CD4-positive, alpha-beta T cell treated with Interferon alpha-2 for 1 hour (primary cell): ENCODE data around the gene GRIFIN.
"Not testable (repeated sequence)": the region's sequence is repeated elsewhere in the genome, so short reads cannot be mapped to it uniquely, and the experiment has no call there.

Source experiments
- DNase-seq, 2 donors: peaks; one replicate each; pipeline ENCODE4 v3.0.0-alpha.2; 2020 to 2022

Gene GRIFIN

DNA sequence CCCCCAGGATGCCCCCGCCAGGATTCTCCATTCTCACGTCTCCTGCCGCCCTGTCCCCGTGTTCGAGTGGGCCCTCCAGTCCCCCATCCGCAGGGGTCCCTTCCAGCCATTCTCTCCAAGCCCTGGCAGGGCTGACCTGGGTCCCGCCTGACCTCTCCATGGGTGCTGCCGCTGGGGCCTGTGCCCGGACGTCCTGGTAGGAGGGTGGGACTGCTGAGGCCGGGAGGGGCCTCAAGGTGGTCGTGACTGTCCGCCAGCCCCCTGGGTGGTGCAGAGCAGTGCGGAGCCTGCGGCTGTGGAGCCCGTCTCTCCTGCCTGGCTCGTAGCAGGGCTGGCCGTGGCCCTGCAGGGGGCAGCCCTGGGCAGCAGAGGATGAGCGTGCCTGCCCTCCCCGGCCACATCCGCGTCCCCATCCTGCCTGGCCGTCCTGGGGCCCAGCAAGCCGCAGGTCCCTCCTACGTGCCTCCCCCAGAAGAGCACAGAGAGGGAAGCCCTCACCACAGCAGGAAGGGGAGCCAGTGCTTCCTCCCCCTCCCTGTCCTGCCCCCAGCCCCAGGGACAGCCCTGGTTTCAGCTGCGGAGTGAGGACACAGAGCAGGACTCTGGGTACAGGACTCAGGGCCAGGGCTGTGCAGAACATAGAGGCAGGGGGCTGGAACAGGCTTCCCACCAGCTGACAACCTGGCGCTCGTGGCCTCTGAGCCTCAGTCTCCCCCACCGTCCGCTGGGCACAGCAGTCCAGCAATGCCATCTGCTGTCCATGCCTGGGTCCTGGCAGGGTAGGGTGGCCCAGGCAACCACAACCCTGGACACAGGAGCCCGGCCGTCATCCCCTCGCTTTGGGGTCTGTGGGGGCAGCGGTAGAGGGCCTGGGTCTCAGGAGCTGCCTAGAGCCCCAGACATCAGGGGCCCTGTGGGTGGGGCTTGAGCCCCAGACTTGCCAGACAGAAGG, 1.5 kb upstream of the GRIFIN start:
- DNase-seq, result peak; percentile 66 to 71

GRCh38 chr7:2476776-2477446, 713 bp upstream of the GRIFIN start:
- no peak for DNase-seq

DNA sequence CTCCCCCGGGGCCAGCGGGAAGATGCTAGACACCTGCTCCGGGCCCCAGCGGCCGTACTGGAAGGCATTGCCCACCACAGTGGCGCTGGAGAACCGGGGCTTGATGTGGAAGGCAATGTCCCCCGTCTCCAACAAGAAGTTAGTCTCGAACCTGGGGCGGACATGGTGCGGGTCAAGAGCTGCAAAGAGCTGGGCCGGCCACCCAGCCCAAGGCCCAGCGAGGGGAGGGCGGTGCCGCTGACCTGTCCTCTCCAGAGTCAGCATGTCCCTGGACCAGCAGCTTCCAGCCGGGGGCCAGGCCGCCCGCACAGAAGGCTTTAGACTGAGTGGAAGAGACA, 551 bp downstream of the GRIFIN start:
- DNase-seq, result no peak

DNA sequence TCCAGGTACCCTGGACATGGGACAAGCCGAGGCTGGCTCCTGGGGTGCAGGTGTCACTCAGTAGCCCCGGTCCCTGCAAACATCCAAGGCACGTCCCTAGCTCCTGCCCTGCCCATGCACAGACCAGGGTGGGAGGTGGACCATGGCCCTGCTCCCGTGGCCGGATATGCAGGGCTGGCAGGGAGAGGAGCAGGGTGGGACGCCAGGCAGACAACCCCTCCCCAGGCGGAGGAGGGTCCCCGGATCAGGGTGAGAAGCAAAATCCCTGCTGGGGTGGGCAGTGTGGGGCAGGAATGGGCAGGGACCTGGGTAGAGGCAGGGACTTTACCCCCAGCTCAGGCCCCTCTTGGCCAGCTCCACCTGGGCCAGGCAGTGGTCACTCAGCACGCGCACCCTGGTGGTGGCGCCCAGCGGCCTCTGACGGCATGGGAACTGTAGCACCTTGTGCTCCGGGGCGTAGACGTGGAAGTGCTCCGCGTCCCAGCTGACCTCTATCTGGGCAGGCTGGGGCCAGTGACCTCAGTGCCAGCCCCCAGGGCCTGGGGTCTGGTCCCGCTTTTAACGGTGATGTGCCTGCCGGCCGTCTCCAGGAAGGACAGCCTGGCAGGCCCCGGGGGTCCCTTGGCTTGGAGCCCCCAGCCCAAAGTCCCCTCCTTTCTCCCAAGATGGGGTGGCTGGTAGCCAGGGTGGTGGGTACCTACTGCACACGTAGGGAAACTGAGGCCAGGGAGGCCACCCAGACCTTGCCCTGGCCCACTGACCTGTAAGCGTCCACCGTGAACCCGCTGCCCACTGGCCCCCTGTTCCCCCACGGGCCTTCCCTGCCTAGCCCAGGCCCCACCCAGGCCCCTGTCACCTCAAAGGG, 1.2 kb downstream of the GRIFIN start:
- no peak for DNase-seq

GRCh38 chr7:2474224-2474623, 2.0 kb downstream of the GRIFIN start:
- DNase-seq, result no peak

- DNase-seq, result no peak
These were observed 2.6 kb downstream of the GRIFIN start for GRCh38 chr7:2473496-2474180.

GRCh38 chr7:2472739-2473138, 3.5 kb downstream of the GRIFIN start:
- DNase-seq, result no peak

- DNase-seq, result no peak
These were observed 4.8 kb downstream of the GRIFIN start for GRCh38 chr7:2471396-2471795.

- no peak for DNase-seq
These were observed 5.2 kb downstream of the GRIFIN start for GRCh38 chr7:2471022-2471329.

- no peak for DNase-seq
These were observed 5.8 kb downstream of the GRIFIN start for GRCh38 chr7:2470204-2471021.

DNA sequence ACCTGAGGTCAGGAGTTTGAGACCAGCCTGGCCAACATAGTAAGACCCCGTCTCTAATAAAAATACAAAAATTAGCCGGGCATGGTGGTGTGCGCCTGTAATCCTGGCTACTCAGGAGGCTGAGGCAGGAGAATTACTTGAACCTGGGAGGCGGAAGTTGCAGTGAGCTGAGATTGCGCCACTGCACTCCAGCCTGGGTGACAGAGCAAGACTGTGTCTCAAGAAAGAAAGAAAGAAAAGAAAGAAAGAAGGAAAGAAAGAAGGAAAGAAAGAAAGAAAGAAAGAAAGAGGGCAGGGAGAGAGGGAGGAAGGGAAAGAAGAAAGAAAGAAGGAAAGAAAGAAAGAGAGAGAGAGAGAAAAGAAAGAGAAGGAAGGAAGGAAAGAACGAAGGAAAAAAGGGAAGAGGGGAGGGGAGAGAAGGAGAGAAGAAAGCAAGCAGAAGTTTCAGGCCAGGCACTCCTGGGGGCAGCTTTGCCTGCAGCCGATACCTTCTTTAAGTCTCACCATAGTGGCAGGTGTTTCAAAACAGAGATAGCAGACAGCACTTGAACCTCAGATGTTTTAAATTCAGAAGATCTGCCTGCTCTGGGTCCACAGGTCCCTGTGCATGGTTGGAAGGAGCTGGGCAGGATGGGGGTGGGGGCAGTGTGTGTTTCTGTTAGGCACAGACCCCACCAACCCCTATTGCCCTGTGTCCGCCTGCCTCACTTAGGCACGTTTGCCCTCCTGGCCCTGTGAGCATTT, 6.6 kb downstream of the GRIFIN start:
- not testable (repeated sequence) for DNase-seq

- no peak for DNase-seq
These were observed 8.0 kb downstream of the GRIFIN start for GRCh38 chr7:2468227-2468626.

DNA sequence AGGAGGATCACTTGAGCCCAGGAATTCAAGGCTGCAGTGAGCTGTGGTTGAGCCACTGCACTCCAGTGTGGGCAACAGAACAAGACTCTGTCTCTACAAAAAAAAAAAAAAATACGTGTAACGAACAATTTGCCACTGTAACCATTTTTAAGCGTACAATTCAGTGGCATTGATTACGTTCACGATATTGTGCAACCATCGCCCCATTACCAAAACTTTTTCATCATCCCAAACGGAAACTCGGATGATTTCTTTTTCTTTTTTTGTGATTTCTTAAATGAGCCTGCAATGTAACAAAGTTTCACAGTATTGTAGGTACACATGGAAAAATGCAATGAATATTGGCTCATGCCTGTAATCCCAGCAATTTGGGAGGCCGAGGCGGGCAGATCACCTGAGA, 9.5 kb downstream of the GRIFIN start:
- DNase-seq, result no peak

DNA sequence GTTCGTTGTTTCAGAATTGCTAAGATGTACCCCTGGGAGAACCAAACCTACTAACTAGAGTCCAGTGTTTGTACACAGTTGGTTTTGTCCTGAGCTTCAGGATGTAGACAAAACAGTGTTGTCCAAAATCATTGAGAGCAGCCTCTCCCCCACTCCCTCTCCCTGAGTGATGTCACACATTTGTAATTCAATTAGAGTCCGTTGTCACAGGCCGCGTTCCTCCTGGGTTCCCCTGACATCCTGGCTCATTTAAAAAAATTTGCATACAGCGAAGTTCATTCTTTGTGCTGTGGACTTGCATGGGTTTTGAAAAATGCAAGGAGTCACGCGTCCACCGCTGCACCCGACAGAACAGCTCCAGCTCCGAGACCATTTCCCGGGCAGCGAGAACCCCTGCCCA, 10.3 kb downstream of the GRIFIN start:
- no peak for DNase-seq

- no peak for DNase-seq
These were observed 13.5 kb downstream of the GRIFIN start for GRCh38 chr7:2462731-2463130.

- no peak for DNase-seq
These were observed 14.8 kb downstream of the GRIFIN start for GRCh38 chr7:2461268-2462026.

- DNase-seq, result no peak
These were observed 15.6 kb downstream of the GRIFIN start for GRCh38 chr7:2460641-2461040.

DNA sequence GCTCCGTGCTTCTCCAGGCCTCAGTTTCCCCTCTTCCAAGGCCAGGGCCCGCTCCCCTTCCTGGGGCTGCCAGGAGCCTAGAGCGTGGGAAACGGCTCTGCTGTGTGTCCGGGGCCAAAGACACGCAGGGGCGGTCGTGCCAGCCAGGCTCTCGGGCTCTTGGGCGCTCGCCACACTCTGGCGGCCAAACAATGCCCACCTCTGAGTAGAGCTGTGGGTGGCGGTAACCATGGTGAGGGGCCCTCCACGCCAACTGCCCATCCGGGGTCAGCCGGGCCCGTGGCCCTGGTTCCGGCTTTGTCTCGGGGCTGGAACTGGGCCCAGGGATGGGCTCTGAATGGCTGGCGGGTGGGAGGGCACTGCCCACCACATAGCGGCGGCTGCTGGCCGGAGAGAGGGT, 16.0 kb downstream of the GRIFIN start:
- DNase-seq, result no peak

- DNase-seq, result no peak
These were observed 16.5 kb downstream of the GRIFIN start for GRCh38 chr7:2459674-2460073.

GRCh38 chr7:2453849-2454248, 22.3 kb downstream of the GRIFIN start:
- DNase-seq, result not testable (repeated sequence)
